ENCODE measurements around the gene GPR162.

- TF ChIP-seq CTCF (IDR thresholded peaks at IDR 0.05) = no peak
- no peak for TF ChIP-seq POLR2A (IDR thresholded peaks at IDR 0.05)
- no peak for TF ChIP-seq POLR2AphosphoS5 (IDR thresholded peaks at IDR 0.05)
These were observed 46.8 kb downstream of the GPR162 start for GRCh38 chr12:6868211-6869048.
